Measurements from ENCODE around the gene TSEN15.

DNA sequence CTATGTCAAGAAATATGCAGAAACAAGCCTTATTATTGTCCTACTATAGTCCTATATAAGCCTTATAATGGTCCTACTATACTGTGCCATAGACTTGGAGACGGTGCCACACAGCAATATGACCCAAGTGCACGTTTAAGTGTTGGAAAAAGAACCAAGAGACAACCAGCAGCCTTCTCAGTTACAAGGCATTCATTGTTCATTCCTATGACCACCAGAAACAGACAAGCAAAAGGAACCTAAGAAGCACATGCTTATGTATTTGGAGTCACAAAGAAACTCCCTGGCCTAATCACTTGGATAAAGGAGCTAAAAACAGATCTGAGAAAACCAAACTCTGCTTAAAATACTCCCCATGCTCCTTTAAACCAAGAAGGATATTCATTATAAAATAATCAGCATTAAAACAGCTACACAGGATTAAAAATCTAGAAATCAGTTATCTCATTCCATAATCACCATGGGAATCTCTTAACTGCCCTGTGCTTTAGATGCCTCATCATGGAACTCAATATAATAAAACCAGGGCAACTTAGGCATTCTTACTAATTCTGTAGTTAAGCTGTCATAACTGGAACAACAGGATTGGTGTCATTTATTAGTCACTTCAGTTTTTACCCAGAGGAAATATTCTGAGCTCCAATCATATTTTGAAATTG lies 21.0 kb upstream of the TSEN15 start:
- TF ChIP-seq POLR2A (IDR thresholded peaks at IDR 0.05): no peak
- TF ChIP-seq, protein P1, sequence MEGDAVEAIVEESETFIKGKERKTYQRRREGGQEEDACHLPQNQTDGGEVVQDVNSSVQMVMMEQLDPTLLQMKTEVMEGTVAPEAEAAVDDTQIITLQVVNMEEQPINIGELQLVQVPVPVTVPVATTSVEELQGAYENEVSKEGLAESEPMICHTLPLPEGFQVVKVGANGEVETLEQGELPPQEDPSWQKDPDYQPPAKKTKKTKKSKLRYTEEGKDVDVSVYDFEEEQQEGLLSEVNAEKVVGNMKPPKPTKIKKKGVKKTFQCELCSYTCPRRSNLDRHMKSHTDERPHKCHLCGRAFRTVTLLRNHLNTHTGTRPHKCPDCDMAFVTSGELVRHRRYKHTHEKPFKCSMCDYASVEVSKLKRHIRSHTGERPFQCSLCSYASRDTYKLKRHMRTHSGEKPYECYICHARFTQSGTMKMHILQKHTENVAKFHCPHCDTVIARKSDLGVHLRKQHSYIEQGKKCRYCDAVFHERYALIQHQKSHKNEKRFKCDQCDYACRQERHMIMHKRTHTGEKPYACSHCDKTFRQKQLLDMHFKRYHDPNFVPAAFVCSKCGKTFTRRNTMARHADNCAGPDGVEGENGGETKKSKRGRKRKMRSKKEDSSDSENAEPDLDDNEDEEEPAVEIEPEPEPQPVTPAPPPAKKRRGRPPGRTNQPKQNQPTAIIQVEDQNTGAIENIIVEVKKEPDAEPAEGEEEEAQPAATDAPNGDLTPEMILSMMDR (IDR thresholded peaks at IDR 0.05): no peak

Measured in right lobe of liver (tissue), 4 donors.